Ascending aorta (tissue), 2 donors: ENCODE results near the gene LILRB1. TPM values are rescaled to one million over a fixed set of nuclear protein-coding genes. Genes with fewer than 3 reads are reported as not detected.

Experiments used
- DNase-seq, 2 donors: peaks; one replicate each; pipeline ENCODE4 v3.0.0-alpha.2; 2019; ENCODE audit warnings: low spot score in 2 of 2
- H3K27ac ChIP-seq, 2 donors: fragments of 200-600 bp; sonication (generic); one replicate each; pipeline ENCODE4 v1.5.1; 2016 to 2017; ENCODE audit warnings: mild to moderate bottlenecking in 1 of 2
- H3K27me3 ChIP-seq: fragments of 200-600 bp; sonication (generic); one replicate; pipeline ENCODE4 v1.5.1; 2017
- H3K36me3 ChIP-seq, 2 donors: fragments of 200-600 bp; sonication (generic); one replicate each; pipeline ENCODE4 v1.5.1; 2016
- H3K4me1 ChIP-seq, 2 donors: fragments of 200-600 bp; sonication (generic); one replicate each; pipeline ENCODE4 v1.5.1; 2016 to 2017; ENCODE audit warnings: mild to moderate bottlenecking in 1 of 2
- H3K4me3 ChIP-seq, 2 donors: fragments of 200-600 bp; sonication (generic); one replicate each; pipeline ENCODE4 v1.5.1; 2016 to 2017; ENCODE audit warnings: mild to moderate bottlenecking in 1 of 2
- H3K9me3 ChIP-seq, 2 donors: fragments of 200-600 bp; sonication (generic); one replicate each; pipeline ENCODE4 v1.5.1; 2016
- intact Hi-C: fragments of 100-400 bp; cut with DNase I; formaldehyde crosslinking; loops from one replicate; pipeline ENCODE4 v1.15.1; 2023
- total RNA-seq: library from RNA; depleted of rRNA; stranded (reverse); fragments of >200 nt; gene quantifications from one replicate; pipeline ENCODE4 v1.1.0, GENCODE V29; 2016
- TF ChIP-seq, protein P1 (sequence below), 3 experiments: fragments of 200-600 bp in 2 of 3; fragments of 450-650 bp in 1 of 3; sonication (generic) in 2 of 3; IDR thresholded peaks; one replicate each; pipeline ENCODE4 v1.5.1; 2016 to 2019; ENCODE audit warnings: antibody characterized with exemption in 3 of 3, mild to moderate bottlenecking in 1 of 3, moderate library complexity in 1 of 3

Gene LILRB1
- total RNA-seq, 1 donor from 2014 or later, result 2.7 TPM

- no peaks in the 10 kb centered on the region for H3K4me1 ChIP-seq
- no peaks in the 10 kb centered on the region for H3K36me3 ChIP-seq
- no peaks in the 10 kb centered on the region for H3K27me3 ChIP-seq
- intact Hi-C loops, result no loop called here
- no peaks in the 10 kb centered on the region for H3K9me3 ChIP-seq
- H3K27ac ChIP-seq, result no peak overlapping the region
- H3K4me3 ChIP-seq, result no peak overlapping the region
- TF ChIP-seq, protein P1, sequence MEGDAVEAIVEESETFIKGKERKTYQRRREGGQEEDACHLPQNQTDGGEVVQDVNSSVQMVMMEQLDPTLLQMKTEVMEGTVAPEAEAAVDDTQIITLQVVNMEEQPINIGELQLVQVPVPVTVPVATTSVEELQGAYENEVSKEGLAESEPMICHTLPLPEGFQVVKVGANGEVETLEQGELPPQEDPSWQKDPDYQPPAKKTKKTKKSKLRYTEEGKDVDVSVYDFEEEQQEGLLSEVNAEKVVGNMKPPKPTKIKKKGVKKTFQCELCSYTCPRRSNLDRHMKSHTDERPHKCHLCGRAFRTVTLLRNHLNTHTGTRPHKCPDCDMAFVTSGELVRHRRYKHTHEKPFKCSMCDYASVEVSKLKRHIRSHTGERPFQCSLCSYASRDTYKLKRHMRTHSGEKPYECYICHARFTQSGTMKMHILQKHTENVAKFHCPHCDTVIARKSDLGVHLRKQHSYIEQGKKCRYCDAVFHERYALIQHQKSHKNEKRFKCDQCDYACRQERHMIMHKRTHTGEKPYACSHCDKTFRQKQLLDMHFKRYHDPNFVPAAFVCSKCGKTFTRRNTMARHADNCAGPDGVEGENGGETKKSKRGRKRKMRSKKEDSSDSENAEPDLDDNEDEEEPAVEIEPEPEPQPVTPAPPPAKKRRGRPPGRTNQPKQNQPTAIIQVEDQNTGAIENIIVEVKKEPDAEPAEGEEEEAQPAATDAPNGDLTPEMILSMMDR (IDR thresholded peaks at IDR 0.05), result no peak
- no peak for DNase-seq
Observed at GRCh38 chr19:54684527-54684926, 54.2 kb downstream of the LILRB1 start.

Other genes starting within 250 kb of the LILRB1 start
- 58.4 TPM for gene TTYH1, start 215.0 kb upstream of the LILRB1 start, total RNA-seq
- gene LENG8, start 181.3 kb upstream of the LILRB1 start, total RNA-seq, result 402 TPM
- 10.1 TPM for gene LENG9, start 166.7 kb upstream of the LILRB1 start, total RNA-seq
- gene CDC42EP5, start 157.2 kb upstream of the LILRB1 start, total RNA-seq, result 153 TPM
- not detected for gene LAIR2, start 127.7 kb upstream of the LILRB1 start, total RNA-seq
- not detected for gene LILRA2, start 56.7 kb upstream of the LILRB1 start, total RNA-seq
- not detected for gene LILRA1, start 36.9 kb upstream of the LILRB1 start, total RNA-seq
- gene LILRB4, start 32.5 kb downstream of the LILRB1 start, total RNA-seq, result 0.64 TPM
- gene KIR3DL3, start 94.0 kb downstream of the LILRB1 start, total RNA-seq, result not detected
- not detected for gene KIR2DL3, start 108.0 kb downstream of the LILRB1 start, total RNA-seq
- not detected for gene KIR2DL1, start 139.3 kb downstream of the LILRB1 start, total RNA-seq
- not detected for gene KIR2DL4, start 173.1 kb downstream of the LILRB1 start, total RNA-seq
- not detected for gene KIR3DL1, start 186.0 kb downstream of the LILRB1 start, total RNA-seq
- gene KIR2DS4, start 202.2 kb downstream of the LILRB1 start, total RNA-seq, result not detected
- gene KIR3DL2, start 220.0 kb downstream of the LILRB1 start, total RNA-seq, result not detected
- not detected for gene FCAR, start 243.8 kb downstream of the LILRB1 start, total RNA-seq